Measurements from ENCODE around the gene PPP6R3.

The PPP6R3 gene

GRCh38 chr11:68549789-68550484 lies 89.4 kb downstream of the PPP6R3 start:
- TF ChIP-seq CTCF (conservative IDR thresholded peaks at IDR 0.05; ENCODE audit: low read length) (no peak), EZH2phosphoT487 (IDR thresholded peaks at IDR 0.05; ENCODE audit: borderline replicate concordance) (no peak)
- Histone ChIP-seq H2AFZ (ENCODE audit: low read length) (no peak overlapping the region), H3K4me1 (ENCODE audit: insufficient read depth, low read length, poor library complexity, severe bottlenecking) (no peaks in the 10 kb centered on the region), H3K36me3 (ENCODE audit: insufficient read depth, low read length) (peaks cover 97% of the 10 kb centered on the region), H3K9me3 (ENCODE audit: insufficient read depth, low read depth, low read length) (no peaks in the 10 kb centered on the region), H4K20me1 (ENCODE audit: insufficient read depth, low read length, poor library complexity, severe bottlenecking) (peaks cover 42% of the 10 kb centered on the region), H3K27me3 (ENCODE audit: insufficient read depth, low read length, poor library complexity, severe bottlenecking) (no peaks in the 10 kb centered on the region), H3K4me2 (ENCODE audit: low read depth, low read length, poor library complexity, severe bottlenecking) (no peak overlapping the region), H3K4me3 (ENCODE audit: low read length, poor library complexity, severe bottlenecking) (no peak overlapping the region), H3K9me2 (replicated peaks; ENCODE audit: low read depth, low read length) (no peaks in the 10 kb centered on the region), H3F3A (ENCODE audit: low read depth) (no peaks in the 10 kb centered on the region), H3K9ac (ENCODE audit: low read depth, low read length, poor library complexity, severe bottlenecking) (no peak overlapping the region), H3K79me2 (ENCODE audit: insufficient read depth, low read length) (peaks cover 37% of the 10 kb centered on the region)

- H3K36me3 ChIP-seq (ENCODE audit: insufficient read depth, low read length): peaks cover 97% of the 10 kb centered on the region
- no peak for TF ChIP-seq EZH2phosphoT487 (IDR thresholded peaks at IDR 0.05; ENCODE audit: borderline replicate concordance)
- TF ChIP-seq CTCF (conservative IDR thresholded peaks at IDR 0.05; ENCODE audit: low read length): no peak
- no peaks in the 10 kb centered on the region for H3K4me1 ChIP-seq (ENCODE audit: insufficient read depth, low read length, poor library complexity, severe bottlenecking)
- no peak overlapping the region for H3K4me3 ChIP-seq (ENCODE audit: low read length, poor library complexity, severe bottlenecking)
- peaks cover 39% of the 10 kb centered on the region for H4K20me1 ChIP-seq (ENCODE audit: insufficient read depth, low read length, poor library complexity, severe bottlenecking)
- no peak overlapping the region for H3K9ac ChIP-seq (ENCODE audit: low read depth, low read length, poor library complexity, severe bottlenecking)
- no peak overlapping the region for H2AFZ ChIP-seq (ENCODE audit: low read length)
- H3K9me2 ChIP-seq (replicated peaks; ENCODE audit: low read depth, low read length): no peaks in the 10 kb centered on the region
- no peaks in the 10 kb centered on the region for H3F3A ChIP-seq (ENCODE audit: low read depth)
- peaks cover 34% of the 10 kb centered on the region for H3K79me2 ChIP-seq (ENCODE audit: insufficient read depth, low read length)
- H3K27me3 ChIP-seq (ENCODE audit: insufficient read depth, low read length, poor library complexity, severe bottlenecking): no peaks in the 10 kb centered on the region
- H3K4me2 ChIP-seq (ENCODE audit: low read depth, low read length, poor library complexity, severe bottlenecking): no peak overlapping the region
- H3K9me3 ChIP-seq (ENCODE audit: insufficient read depth, low read depth, low read length): no peaks in the 10 kb centered on the region
These were observed 89.9 kb downstream of the PPP6R3 start for GRCh38 chr11:68550485-68550817.

- TF ChIP-seq EZH2phosphoT487 (IDR thresholded peaks at IDR 0.05; ENCODE audit: borderline replicate concordance): no peak
- no peak for TF ChIP-seq CTCF (conservative IDR thresholded peaks at IDR 0.05; ENCODE audit: low read length)
- Histone ChIP-seq H4K20me1 (ENCODE audit: insufficient read depth, low read length, poor library complexity, severe bottlenecking) (peaks cover 37% of the 10 kb centered on the region), H3K36me3 (ENCODE audit: insufficient read depth, low read length) (peaks cover 97% of the 10 kb centered on the region), H3K4me1 (ENCODE audit: insufficient read depth, low read length, poor library complexity, severe bottlenecking) (no peaks in the 10 kb centered on the region), H3K9me2 (replicated peaks; ENCODE audit: low read depth, low read length) (no peaks in the 10 kb centered on the region), H3K4me2 (ENCODE audit: low read depth, low read length, poor library complexity, severe bottlenecking) (no peak overlapping the region), H2AFZ (ENCODE audit: low read length) (no peak overlapping the region), H3K27me3 (ENCODE audit: insufficient read depth, low read length, poor library complexity, severe bottlenecking) (no peaks in the 10 kb centered on the region), H3K4me3 (ENCODE audit: low read length, poor library complexity, severe bottlenecking) (no peak overlapping the region), H3F3A (ENCODE audit: low read depth) (no peaks in the 10 kb centered on the region), H3K79me2 (ENCODE audit: insufficient read depth, low read length) (peaks cover 27% of the 10 kb centered on the region), H3K9me3 (ENCODE audit: insufficient read depth, low read depth, low read length) (no peaks in the 10 kb centered on the region), H3K9ac (ENCODE audit: low read depth, low read length, poor library complexity, severe bottlenecking) (no peak overlapping the region)
These were observed 90.7 kb downstream of the PPP6R3 start for GRCh38 chr11:68551223-68551622.

All from Loucy (cell line).